SW 1271 (cell line): ENCODE measurements around the gene ZNF177.
"Not testable (repeated sequence)": the region's sequence is repeated elsewhere in the genome, so short reads cannot be mapped to it uniquely, and the experiment has no call there.

ENCODE experiments used
- DNase-seq, 2 experiments: peaks; one replicate each; lab custom pipeline; 2025; lab: John Stamatoyannopoulos, UW

Gene ZNF177

DNA sequence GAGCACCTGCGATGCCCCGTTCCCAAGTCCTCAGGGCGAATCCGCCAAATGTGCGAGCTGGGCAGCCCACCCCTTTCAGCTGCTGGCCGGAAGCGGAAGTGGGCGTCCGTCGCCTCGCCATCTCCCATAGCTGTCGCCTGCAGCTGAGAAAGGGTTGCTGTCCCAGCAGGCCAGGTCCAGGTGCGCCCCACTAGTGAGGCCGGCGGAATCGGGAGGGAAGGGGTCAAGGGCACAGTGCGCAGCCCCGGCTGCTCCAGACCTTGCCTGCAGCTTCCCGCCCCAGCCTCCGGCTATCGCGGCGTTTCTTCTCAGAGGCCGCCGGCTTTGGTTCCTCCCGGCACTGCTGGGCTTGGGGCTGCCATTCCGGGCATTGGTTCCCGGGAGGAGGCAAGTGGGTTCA, at the start of gene ZNF177:
ZNF177 (plus strand) TSS at position 109 of the 400 bp plus-strand sequence. CDS start 15,299 bp downstream, outside the sequence.
- DNase-seq, result no peak

DNA sequence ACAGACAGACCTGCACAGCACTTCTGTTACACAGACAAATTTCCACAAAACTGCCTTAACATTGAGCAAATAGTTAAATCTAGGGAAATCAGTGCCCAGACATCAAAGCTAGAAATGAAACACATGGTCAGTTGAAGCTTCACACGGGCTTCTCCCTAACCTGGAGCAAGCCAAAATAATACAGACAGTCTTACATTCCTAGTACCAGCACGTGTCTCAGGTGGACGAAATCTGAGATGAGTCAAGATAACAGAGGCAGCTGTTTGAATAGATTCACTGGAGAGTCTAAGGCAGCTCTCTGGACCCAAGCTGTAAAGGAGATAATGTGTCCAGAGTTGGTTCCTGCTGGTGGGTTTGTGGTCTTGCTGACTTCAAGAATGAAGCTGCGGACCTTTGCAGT, 49.1 kb upstream of the ZNF177 start:
- no peak for DNase-seq

DNA sequence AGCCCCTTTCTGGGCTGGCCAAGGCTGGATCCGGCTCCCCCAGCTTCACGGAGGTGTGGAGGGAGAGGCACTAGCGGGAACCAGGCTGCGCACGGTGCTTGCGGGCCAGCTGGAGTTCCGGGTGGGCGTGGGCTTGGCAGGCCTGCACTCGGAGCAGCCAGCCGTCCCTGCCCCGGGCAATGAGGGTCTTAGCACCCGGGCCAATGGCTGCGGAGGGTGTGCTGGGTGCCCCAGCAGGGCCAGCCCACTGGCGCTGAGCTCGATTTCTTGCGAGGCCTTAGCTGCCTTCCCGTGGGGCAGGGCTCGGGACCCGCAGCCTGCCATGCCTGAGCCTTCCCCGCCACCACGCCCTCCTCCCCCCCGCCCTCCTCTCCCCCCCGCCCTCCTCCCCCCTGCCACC, 41.5 kb upstream of the ZNF177 start:
- no peak for DNase-seq

GRCh38 chr19:9321756-9322155, 41.1 kb upstream of the ZNF177 start:
- not testable (repeated sequence) for DNase-seq

DNA sequence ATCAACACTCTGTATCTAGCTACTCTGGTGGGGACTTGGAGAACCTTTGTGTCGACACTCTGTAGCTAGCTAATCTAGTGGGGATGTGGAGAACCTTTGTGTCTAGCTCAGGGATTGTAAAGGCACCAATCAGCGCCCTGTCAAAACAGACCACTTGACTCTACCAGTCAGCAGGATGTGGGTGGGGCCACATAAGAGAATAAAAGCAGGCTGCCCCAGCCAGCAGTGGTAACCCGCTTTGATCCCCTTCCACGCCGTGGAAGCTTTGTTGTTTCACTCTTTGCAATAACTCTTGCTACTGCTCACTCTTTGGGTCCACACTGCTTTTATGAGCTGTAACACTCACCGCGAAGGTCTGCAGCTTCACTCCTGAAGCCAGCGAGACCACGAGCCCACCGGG, 40.6 kb upstream of the ZNF177 start:
- DNase-seq, result not testable (repeated sequence)

DNA sequence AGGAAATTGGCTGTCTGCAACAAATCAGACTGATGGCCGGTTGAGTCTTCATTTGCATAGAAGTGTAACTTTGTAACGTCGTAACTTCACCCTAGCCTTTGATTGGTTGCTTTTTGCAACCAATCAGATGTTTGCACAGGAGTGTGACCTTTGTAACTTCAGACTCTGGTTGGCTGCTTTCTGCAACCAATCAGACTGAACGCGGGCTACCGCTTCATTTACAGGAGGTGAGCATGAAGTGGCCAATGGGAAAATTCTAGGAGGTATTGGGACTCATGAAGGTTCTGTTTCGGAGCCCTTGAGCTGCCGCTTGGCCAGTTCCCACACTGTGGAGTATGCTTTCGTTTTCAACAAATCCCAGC, 39.3 kb upstream of the ZNF177 start:
- peak; percentile 24 to 69 for DNase-seq

- peak; percentile 81 to 92 for DNase-seq
These were observed 38.8 kb upstream of the ZNF177 start, which contains the start of gene ZNF559 for GRCh38 chr19:9323919-9324583. Gene ZNF559, plus strand, starts transcription at chr19:9324179. Its CDS starts 14,371 bp downstream, at chr19:9338550.

DNA sequence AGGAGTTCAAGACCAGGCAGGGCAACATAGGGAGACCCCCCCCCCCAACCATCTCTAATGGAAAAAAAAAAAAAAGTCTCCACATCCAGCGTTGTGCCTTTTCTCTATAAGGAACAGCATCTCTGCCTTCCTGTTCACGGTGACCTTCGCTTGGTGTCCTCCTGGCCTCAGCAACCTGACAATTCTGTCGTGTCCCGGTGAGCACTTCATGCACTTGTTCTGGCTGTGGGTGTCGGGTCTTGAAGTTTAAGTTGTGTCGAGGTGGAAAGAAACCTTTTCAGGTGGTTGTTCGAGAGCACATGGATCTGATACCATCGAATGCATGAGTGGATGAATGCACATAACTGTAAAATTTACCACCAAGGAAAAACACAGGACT, 38.2 kb upstream of the ZNF177 start:
- no peak for DNase-seq

DNA sequence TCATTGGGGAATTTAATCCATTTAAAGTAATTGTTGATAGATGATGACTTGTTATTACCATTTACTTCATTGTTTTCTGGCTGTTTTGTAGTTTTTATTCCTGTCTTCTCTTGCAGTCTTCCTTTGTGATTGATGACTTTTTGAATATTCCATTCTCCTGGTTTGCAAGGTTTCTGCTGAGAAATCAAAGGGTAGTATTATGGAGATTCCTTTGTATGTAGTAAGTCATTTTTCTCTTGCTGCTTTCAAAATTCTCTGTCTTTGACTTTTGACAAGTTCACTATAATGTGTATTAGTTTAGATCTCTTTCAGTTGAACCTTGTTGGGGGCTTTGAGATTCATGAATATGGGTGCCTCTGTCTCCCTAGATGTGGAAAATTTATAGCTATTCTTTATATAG, 32.8 kb upstream of the ZNF177 start:
- no peak for DNase-seq

DNA sequence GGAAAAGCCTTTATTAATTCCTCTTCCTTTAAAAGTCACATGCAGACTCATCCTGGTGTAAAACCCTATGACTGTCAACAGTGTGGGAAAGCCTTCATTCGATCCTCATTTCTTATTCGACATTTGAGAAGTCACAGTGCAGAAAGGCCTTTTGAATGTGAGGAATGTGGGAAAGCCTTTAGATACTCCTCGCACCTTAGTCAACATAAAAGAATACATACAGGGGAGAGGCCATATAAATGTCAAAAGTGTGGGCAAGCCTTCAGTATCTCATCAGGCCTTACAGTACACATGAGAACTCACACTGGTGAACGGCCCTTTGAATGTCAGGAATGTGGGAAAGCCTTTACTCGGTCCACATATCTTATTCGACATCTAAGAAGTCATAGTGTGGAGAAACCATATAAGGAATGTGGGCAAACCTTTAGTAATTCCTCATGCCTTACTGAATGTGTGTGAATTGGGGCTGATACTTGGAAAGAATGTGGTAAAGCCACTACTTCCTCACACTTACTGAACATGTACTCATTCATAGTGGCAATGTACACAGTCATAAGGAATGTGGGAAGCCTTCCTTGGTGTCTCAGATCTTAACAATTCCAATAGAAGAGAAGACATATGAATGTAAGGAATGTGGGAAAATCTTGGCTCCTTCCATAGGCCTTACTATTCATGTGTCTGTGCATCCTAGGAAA, 20.1 kb upstream of the ZNF177 start:
- DNase-seq, result no peak

DNA sequence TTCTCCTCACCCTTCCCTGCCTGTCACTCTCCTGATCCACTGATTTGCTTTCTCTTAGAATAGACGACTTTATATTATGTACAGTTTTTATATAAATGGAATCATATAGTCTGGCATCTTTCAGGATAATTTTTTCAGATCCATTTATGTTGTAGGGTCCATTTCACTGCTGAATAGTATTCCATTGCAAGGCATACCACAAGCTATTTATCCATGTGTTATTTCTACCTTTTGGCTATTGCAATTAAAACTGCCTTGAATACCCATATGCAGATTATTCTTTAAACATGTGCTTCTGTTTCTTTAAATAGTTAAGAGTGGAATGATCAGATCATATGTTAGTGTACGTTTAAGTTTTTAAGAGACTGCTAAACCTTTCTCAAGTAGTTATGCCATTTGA, 17.8 kb upstream of the ZNF177 start:
- DNase-seq, result no peak

DNA sequence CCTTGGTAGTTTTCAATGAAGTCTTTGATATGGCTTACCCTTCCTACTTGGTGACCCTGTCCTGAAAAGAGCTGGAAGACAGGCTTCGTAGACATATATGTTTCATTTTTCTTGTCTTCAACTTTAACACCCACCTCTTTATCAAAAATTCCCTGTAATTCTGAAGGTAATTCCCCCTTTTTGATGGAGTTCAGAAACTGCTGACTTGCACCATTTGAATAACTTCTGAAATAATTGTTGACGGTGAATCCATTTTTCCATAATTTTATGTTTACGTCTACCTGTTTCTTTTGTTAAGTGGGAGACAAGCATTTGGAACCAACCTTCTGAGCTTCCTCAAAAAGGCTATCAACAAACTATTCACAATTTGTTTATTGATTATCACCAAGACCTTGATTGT, 14.6 kb upstream of the ZNF177 start:
- DNase-seq, result no peak

GRCh38 chr19:9348671-9349070, 14.1 kb upstream of the ZNF177 start:
- DNase-seq, result no peak

DNA sequence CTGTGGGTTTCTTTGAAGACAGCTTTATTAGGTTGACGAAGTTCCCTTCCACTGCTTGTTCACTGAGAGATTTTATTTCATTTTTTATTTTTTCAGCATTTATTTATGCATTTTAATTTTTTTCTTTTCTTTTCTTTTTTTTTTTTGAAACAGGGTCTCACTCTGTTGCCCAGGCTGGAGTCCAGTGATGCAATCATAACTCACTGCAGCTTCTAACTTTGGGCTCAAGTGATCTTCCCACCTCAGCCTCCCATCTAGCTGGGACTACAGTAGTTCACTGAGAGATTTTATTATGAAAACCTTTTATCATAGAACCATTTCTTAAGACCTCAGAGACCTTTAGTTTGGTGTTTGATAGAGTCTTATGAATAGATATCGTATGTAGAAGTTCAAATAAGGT, 10.3 kb upstream of the ZNF177 start:
- no peak for DNase-seq

- no peak for DNase-seq
These were observed 9.8 kb upstream of the ZNF177 start for GRCh38 chr19:9353011-9353410.

- DNase-seq, result no peak
These were observed 8.2 kb upstream of the ZNF177 start for GRCh38 chr19:9354651-9355050.

- DNase-seq, result no peak
These were observed 8.2 kb downstream of the ZNF177 start for GRCh38 chr19:9370738-9371619.

GRCh38 chr19:9381361-9381785, 18.6 kb downstream of the ZNF177 start:
- no peak for DNase-seq

GRCh38 chr19:9406798-9407352, 44.1 kb downstream of the ZNF177 start:
- DNase-seq, result no peak

- DNase-seq, result no peak
These were observed 45.0 kb downstream of the ZNF177 start for GRCh38 chr19:9407827-9408226.

DNA sequence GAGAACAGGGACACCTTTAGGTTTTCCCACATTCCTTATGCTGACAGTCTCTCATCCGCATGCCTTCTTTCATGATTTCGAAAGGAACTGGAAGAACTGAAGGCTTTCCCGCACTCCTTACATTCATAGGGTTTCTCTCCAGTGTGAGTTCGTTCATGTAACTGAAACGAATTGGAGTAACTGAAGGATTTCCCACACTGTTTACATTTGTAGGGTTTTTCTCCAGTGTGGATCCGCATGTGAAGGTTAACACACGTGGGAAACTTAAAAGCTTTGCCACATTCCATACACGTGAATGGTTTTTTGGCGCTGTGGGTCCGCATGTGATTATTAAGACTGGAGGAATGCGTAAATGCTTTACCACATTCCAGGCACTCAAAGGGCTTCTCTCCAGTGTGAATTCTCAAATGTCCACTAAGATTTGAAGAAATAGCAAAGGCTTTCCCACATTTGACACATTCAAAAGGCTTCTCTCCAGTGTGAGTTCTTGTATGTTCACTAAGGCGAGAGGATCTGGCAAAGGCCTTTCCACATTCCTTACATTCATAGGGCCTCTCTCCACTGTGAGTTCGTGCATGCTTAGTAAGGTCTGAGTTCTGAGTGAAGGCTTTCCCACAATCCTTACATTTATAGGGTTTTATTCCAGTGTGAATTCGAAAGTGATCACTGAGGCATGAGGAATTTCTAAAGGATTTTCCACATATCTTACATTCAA, 50.6 kb downstream of the ZNF177 start:
- no peak for DNase-seq

- no peak for DNase-seq
These were observed 65.1 kb downstream of the ZNF177 start for GRCh38 chr19:9427941-9428340.
